ENCODE measurements around the gene HEATR5A.
"Not testable (repeated sequence)": the region's sequence is repeated elsewhere in the genome, so short reads cannot be mapped to it uniquely, and the experiment has no call there.

HEATR5A gene

GRCh38 chr14:31395119-31395518, 25.2 kb downstream of the HEATR5A start:
- DNase-seq (ENCODE audit: low read depth) = no peak
- no peak overlapping the region for H3K4me3 ChIP-seq (ENCODE audit: low read depth, low read length)

GRCh38 chr14:31391977-31392503, 28.3 kb downstream of the HEATR5A start:
- no peak for DNase-seq (ENCODE audit: low read depth)
- H3K4me3 ChIP-seq (ENCODE audit: low read depth, low read length) = no peak overlapping the region

- no peak overlapping the region for H3K4me3 ChIP-seq (ENCODE audit: low read depth, low read length)
- DNase-seq (ENCODE audit: low read depth) = no peak
Observed at GRCh38 chr14:31391473-31391872, 28.9 kb downstream of the HEATR5A start.

- H3K4me3 ChIP-seq (ENCODE audit: low read depth, low read length) = no peak overlapping the region
- no peak for DNase-seq (ENCODE audit: low read depth)
Observed at GRCh38 chr14:31389946-31390345, 30.4 kb downstream of the HEATR5A start.

- no peak for DNase-seq (ENCODE audit: low read depth)
- H3K4me3 ChIP-seq (ENCODE audit: low read depth, low read length) = no peak overlapping the region
Observed at GRCh38 chr14:31388687-31389413, 31.5 kb downstream of the HEATR5A start.

GRCh38 chr14:31387091-31387490, 33.3 kb downstream of the HEATR5A start:
- no peak for DNase-seq (ENCODE audit: low read depth)

GRCh38 chr14:31386271-31386670, 34.1 kb downstream of the HEATR5A start:
- H3K4me3 ChIP-seq (ENCODE audit: low read depth, low read length) = no peak overlapping the region
- no peak for DNase-seq (ENCODE audit: low read depth)

More at GRCh38 chr14:31387091-31387490, 33.3 kb downstream of the HEATR5A start:
- H3K4me3 ChIP-seq (ENCODE audit: low read depth, low read length) = no peak overlapping the region

- no peak for DNase-seq (ENCODE audit: low read depth)
- no peak overlapping the region for H3K4me3 ChIP-seq (ENCODE audit: low read depth, low read length)
Observed at GRCh38 chr14:31382221-31382620, 38.1 kb downstream of the HEATR5A start.

- DNase-seq (ENCODE audit: low read depth) = no peak
- no peak overlapping the region for H3K4me3 ChIP-seq (ENCODE audit: low read depth, low read length)
Observed at GRCh38 chr14:31380106-31380505, 40.2 kb downstream of the HEATR5A start.

- not testable (repeated sequence) for H3K4me3 ChIP-seq (ENCODE audit: low read depth, low read length); DNase-seq (ENCODE audit: low read depth)
Observed at GRCh38 chr14:31379125-31379947, 41.0 kb downstream of the HEATR5A start.

- no peak for DNase-seq (ENCODE audit: low read depth)
- H3K4me3 ChIP-seq (ENCODE audit: low read depth, low read length) = no peak overlapping the region
Observed at GRCh38 chr14:31377433-31377832, 42.9 kb downstream of the HEATR5A start.

- DNase-seq (ENCODE audit: low read depth) = no peak
- no peak overlapping the region for H3K4me3 ChIP-seq (ENCODE audit: low read depth, low read length)
Observed at GRCh38 chr14:31371646-31372045, 48.7 kb downstream of the HEATR5A start.

- DNase-seq (ENCODE audit: low read depth) = no peak
- H3K4me3 ChIP-seq (ENCODE audit: low read depth, low read length) = no peak overlapping the region
Observed at GRCh38 chr14:31363331-31364073, 56.8 kb downstream of the HEATR5A start.

- DNase-seq (ENCODE audit: low read depth) = no peak
- no peak overlapping the region for H3K4me3 ChIP-seq (ENCODE audit: low read depth, low read length)
Observed at GRCh38 chr14:31362746-31363145, 57.6 kb downstream of the HEATR5A start.

GRCh38 chr14:31361761-31362160, 58.6 kb downstream of the HEATR5A start:
- not testable (repeated sequence) for DNase-seq (ENCODE audit: low read depth)

GRCh38 chr14:31360919-31361662, 59.3 kb downstream of the HEATR5A start:
- no peak overlapping the region for H3K4me3 ChIP-seq (ENCODE audit: low read depth, low read length)
- no peak for DNase-seq (ENCODE audit: low read depth)

More at GRCh38 chr14:31361761-31362160, 58.6 kb downstream of the HEATR5A start:
- H3K4me3 ChIP-seq (ENCODE audit: low read depth, low read length) = not testable (repeated sequence)

- no peak for DNase-seq (ENCODE audit: low read depth)
- no peak overlapping the region for H3K4me3 ChIP-seq (ENCODE audit: low read depth, low read length)
Observed at GRCh38 chr14:31357279-31357678, 63.1 kb downstream of the HEATR5A start.

- no peak for DNase-seq (ENCODE audit: low read depth)
- H3K4me3 ChIP-seq (ENCODE audit: low read depth, low read length) = no peak overlapping the region
Observed at GRCh38 chr14:31346097-31346496, 74.3 kb downstream of the HEATR5A start.

GRCh38 chr14:31341280-31341679, 79.1 kb downstream of the HEATR5A start:
- H3K4me3 ChIP-seq (ENCODE audit: low read depth, low read length) = no peak overlapping the region
- DNase-seq (ENCODE audit: low read depth) = no peak
